HuH-7.5 (cell line): ENCODE results near the gene BMP2K.
"Not testable (repeated sequence)": the region's sequence is repeated elsewhere in the genome, so short reads cannot be mapped to it uniquely, and the experiment has no call there.

Source experiments
- DNase-seq: peaks from one replicate; pipeline ENCODE4 v3.0.0; 2011; ENCODE audit warnings: low spot score

Gene BMP2K

DNA sequence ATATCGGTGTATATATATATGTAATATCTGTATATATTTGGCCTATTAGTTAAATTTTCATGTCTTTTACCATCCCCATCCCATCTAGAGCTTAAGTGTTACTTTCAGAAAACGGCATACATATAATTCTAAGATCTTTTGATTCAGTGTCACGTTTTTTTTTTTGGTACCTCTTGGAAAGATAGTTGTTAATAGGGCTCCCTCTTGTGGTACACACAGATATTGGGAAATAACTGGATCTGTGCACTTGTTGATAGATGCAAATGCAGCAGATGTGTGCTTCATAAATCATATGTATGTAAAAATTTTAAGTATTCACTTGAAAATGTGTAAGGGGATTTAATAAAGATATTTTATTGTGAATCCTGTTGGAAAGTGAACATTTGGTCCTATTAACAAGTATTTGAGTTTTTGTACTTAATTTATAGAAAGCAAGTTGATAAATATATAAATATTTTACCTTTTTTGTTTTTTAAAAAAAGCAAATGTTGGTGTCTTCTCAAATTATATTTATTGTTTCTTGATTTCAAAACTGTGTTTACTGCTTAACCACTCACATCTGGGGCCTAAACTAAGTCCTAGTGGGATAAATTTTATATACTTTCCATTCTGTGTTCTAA, 88.4 kb downstream of the BMP2K start:
- DNase-seq = no peak

DNA sequence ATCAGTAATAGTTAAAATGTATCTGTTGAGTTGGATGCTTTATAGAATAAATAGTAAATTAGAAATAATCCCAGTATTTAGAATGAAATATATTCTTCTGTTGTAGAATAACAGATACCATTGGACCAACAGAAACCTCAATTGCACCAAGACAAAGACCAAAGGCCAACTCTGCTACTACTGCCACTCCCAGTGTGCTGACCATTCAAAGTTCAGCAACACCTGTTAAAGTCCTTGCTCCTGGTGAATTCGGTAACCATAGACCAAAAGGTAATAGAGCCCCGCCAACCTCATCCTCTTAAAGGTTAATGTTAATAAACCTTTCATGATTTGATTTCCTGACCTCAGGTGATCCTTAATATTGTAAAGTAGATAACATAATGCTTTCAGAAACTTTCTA, 89.3 kb downstream of the BMP2K start:
- DNase-seq = no peak

DNA sequence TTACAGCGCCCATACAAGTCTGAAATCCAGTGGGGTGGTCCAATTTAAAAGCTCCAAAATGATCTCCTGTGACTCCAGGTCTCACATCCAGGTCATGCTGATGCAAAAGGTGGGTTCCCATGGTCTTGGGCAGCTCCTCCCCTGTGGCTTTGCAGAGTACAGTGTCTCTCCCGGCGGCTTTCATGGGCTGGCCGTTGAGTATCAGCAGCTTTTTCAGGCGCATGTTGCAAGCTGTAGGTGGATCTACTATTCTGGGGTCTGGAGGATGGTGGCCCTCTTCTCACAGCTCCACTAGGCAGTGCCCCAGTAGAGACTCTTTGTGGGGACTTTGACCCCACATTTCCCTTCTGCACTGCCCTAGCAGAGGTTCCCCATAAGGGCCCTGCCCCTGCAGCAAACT, 92.6 kb downstream of the BMP2K start:
- DNase-seq = not testable (repeated sequence)

DNA sequence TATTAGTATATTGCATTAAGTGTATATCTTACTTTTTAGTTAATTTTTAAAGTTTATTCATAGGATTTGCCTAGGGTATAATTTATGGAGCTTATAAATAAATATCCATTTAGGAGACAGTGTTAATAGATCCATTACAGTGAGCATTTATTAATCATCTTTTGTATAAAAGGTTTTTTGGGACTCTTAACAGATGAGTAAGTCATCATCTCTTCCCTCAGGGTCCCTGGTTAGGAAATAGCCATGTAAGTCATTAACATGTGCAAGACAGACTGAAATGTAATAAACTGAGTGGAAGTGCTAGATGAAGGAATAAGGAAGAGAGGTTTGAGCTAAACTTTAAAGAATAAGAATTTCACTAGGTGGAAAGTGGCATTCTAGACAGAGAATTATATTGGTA, 93.9 kb downstream of the BMP2K start:
- DNase-seq = no peak

DNA sequence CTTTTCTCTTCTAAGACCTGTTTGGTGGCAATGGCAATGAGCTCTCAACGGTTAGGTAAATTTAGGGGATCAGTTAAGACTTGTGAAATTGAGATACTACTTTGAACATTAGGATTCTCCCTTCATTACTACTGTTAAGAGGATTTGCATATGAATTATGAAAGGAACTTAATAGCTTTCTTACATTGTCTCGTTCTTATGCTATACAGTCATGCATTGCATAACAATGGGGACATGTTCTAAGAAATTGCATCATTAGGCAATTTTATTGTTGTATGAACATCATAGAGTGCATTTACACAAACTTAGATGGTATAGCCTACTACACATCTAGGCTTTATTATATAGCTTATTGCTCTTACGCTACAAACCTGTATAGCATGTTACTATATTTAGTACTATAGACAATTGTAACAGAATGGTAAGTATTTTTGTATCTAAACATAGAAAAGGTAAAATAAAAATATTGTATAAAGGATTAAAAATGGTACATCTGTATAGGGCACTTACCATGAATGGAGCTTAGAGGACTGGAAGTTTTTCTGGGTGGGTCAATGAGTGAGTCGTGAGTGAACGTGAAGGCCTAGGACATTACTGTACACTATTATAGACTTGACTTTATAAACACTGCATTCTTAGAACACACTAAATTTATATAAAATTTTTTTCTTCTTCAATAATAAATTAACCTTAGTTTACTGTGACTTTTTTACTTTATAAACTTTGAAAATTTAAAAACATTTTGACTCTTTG, 100.6 kb downstream of the BMP2K start:
- no peak for DNase-seq

DNA sequence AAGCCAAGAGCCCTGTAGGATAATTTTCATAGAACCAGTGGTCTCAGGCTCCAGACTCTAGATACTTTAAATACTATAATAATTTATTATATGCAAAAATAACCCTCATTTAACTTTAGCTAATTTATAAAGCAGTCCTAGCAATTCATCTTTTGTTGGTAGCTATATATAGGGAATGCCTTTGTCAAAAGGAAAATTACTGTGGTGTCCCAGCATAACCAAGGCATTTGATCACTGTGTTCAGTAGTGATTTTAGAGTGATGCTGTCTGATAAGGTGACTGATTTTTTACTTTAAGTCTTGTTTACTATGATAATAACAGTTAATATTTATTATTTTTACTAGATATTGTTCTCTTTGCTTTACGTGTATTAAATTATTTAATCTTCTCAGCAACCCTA, 101.9 kb downstream of the BMP2K start:
- DNase-seq = no peak

DNA sequence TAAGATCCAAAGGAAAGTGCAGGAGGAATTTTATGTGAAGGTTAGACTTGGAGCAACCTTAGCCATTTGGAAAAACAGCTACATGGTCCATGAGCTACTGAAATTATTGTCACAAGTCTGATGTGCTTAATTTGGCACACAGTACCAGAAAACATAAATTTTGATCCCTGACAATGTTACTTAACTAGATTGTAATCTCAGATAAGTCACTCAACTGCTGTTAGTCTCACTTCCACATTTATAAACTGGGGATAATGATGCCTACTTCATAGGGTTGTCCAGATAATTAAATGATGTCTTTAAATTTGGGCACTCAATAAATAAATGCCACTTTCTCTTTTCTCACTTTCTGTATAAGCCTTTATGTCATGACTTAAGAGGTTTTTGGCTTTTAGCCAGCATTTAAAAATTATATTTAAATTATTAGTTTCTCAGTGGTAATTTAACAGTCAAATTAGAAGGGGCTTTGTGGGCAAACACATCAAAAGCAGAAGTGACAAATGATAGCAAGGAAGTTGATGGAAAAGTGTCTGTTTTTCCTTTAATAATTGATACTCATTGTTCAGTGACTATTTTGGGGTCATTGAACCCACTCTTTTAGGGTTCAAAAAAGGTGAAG, 104.8 kb downstream of the BMP2K start:
- DNase-seq = no peak

DNA sequence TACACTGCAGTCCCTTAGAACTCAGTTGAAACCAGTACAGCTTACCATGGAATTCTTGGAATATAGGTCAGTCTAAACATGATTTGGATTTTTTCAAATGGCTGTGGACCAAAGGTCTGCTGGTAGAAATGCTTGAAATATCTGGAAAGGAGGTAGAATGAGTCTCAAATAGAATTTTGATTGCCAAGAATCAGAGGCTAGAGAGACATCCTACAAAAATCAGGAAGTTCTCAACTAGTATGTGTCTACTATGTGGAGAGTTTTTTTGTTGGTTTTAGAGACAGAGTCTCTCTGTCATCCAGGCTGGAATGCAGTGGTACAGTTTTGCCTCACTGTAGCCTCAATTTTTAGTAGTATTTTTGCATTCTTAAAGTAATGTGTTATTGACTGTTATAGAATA, 109.4 kb downstream of the BMP2K start:
- no peak for DNase-seq

DNA sequence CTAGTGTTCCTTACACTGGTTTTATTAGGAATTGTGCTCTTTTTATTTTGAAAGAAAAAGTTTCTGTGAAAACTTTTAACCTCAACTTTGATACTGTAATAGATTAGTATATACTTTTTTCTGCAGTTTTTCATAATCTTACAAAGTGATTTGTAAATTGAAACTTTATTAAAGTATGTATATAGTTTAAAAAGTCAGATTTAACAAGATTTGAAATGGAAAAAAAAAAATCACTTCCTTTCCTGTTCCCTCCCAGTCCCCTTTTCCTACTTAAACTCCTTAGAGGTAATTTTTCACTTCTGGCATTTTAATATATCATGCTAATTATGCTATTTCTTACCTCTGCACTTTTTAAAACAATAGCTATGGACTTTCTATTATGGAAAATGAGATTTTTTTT, 113.8 kb downstream of the BMP2K start:
- DNase-seq = no peak

DNA sequence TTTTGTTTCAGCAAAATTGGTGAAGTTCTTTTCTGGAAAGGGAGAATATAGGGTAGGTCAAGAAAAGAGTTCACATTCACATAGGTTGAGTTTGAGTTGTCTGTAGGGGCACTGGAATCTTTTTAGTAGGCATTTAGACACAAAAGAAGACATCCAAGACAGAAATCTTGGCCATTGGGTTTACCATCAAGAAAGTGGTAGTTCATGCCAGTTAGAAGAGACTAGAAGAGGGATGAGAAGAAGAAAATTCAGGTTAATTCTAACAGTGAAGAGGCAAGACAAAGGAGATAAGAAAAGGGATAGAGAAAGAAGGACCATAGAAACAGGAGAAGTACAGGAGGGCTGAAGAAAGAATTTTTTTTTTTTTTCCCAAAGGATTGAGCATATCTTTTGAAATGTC, 123.2 kb downstream of the BMP2K start:
- no peak for DNase-seq

DNA sequence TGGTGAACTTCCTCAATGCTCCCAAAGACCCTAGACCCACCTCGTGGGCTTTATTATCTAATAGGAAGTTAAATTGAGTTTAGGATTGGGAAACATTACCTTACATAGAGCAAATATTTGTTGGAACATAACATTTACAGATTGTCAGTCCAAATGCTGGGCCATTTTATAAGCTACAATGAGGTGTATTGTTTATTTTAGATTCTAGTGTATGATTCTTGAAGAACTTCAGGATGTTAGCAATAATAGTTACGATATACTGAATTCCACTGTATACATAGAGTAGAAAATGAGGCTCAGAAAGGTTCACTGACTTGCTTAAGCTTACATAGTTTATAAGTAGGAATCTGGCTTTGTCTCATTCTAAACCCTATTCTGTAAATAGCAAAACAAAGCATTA, 125.7 kb downstream of the BMP2K start:
- no peak for DNase-seq

DNA sequence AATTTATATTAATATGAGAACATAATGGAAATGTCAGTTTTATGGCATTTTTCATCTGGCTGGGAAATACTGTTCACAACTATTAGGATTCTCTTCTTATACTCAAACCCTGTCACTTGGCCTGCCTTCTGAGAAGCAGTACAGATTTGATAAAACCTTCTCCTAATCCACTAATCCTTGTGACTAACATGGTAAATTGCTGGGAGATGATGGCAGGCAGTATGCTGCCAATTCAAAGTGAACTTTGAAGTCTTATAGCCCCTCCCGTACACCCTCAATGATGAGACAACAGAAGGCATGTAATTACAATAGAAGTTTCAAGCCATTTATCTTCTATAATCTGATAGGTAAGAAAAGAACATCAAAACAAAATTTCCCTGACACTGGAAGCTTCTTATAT, 126.1 kb downstream of the BMP2K start:
- DNase-seq = no peak

DNA sequence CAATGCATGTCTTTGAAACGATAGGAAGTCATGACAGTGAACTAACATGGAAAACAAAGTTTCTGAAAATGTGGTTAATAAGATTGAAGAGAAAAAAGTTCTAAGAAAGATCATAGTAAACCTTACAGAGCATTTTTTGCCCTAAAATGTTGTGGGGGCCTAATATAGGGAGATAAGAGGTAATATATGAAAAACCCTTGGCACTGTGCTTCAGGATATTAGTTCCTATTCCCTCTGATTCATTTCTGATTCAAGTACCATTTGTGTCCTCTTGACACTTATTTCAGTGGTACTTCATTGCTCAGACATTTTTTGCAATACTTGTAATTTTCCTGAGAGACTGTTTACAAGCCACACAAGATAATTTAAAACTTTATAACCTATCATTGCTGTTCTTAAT, 128.0 kb downstream of the BMP2K start:
- DNase-seq = no peak

DNA sequence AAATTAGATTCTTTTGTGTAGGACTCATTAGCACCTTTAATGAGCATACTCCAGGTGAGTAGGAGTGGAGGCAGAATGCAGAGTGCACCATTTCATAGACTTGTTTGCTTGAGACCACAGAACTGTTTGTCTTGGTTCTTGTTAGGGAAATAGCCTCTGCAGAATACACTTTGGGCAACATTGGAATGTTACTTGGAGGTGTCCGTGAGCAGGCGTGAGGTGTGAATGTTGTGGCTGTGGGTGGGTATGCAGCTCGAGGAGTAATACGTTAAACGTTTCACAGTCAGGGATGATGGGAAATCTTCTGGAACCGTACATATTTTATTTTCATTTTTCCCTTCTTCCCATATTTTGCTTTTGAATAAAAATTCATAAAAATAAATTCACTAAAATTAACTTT, 131.5 kb downstream of the BMP2K start:
- DNase-seq = no peak

DNA sequence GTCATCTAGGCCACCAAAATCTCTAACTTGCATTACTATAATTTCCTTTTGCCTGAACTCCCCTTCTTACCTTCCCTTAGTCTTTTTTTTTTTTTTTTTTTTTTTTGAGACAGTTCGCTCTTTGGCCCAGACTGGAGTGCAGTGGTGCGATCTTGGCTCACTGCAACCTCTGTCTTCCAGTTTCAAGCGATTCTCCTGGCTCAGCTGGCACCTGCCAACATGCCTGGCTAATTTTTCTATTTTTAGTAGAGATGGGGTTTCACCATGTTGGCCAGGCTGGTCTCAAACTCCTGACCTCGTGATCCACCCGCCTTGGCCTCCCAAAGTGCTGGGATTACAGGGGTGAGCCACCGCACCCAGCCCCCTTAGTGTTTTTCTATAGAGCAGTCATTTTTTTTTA, 132.8 kb downstream of the BMP2K start:
- DNase-seq = not testable (repeated sequence)

DNA sequence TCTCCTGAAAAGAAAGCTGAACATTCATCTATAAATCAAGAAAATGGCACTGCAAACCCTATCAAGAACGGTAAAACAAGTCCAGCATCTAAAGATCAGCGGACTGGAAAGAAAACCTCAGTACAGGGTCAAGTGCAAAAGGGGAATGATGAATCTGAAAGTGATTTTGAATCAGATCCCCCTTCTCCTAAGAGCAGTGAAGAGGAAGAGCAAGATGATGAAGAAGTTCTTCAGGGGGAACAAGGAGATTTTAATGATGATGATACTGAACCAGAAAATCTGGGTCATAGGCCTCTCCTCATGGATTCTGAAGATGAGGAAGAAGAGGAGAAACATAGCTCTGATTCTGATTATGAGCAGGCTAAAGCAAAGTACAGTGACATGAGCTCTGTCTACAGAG, 134.5 kb downstream of the BMP2K start:
- DNase-seq = no peak

DNA sequence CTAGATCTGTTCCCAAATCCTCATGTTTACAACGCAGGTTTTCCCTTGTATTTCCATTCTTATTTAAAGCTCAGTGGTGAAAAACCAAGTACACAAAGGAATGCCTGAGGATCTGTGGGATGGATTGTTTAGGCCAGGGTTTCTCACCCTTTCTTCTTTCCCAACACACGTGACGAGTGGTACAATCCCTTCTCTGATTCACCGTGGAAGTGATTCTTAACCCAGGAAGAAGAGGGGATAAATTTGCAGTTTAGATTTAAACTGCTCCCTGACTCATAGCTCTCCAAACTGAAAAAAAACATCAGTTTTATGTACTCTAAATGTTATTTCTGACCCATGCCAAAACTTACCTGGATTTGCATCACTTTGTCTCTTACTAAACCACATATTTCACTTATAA, 146.1 kb downstream of the BMP2K start:
- no peak for DNase-seq

DNA sequence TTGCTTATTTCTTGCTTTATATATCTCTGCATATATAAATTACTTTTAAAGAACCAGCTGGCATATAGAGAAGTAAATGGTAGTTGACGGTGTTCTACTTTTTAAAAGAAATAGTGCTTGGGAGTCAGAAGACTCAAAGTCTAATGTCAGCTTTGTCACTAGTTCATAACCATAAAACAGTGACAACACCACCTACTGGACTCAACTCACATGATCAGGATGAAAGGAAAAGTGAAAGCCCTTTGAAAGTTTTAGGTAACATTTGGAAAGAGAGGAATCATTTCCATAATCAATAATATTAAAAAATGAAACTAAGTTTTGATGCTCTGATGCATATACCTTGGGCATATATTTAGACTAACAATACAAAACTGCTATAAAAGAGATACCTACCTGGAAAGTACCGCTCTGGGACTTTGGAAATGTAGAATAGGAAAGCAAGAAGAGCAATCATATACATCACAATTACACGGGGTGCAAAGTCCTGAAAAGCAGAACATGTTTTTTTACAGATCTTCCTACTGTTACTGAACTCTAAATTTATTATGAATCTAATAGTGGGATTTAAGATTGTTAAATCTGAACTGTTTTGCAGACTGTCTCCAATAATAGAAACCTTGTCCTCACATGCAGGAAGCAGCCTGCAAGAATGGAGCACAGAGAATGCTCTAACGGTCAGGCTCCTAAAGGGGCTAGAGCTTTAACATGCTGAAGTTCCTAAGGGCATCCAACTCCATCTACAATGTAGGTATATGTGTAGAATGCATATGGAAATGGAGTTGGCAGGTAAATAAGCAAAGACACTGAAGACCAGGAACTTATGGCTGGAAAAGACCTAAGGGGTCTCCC, 147.5 kb downstream of the BMP2K start:
- no peak for DNase-seq

DNA sequence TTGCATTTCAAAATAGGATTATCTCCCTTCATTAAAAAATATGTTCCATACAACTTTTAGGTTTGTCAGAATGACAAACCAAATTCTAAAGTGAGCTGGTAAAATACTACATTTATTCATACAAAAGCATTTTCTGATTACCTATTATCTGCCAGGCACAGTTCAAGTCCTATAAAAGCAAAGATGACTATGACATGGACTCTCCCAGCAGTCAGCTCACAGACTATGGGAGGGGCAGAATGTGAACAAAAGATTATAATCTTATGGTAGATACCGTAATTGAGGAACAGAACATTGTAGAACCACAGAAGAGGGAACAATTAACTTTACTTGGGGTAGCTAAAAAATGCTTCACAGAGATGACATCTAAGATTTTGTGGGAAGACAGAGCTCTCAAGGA, 150.7 kb downstream of the BMP2K start:
- DNase-seq = no peak

DNA sequence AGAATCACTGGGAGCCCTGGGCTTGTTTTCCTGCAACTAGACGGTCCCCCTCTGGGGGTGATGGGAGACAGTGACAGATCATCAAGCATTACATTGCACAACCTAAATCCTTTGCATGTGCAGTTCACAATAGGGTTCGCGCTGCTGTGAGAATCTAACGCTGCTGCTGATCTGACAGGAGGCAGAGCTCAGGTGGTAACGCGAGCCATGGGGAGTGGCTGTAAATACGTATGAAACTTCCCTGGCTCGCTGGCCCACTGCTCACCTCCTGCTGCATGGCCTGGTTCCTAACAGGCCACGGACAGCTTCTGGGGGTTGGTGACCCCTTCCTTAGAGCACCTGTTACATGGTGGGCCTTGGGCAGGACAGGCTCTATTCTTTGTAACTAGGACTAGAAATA, 152.7 kb downstream of the BMP2K start:
- no peak for DNase-seq

DNA sequence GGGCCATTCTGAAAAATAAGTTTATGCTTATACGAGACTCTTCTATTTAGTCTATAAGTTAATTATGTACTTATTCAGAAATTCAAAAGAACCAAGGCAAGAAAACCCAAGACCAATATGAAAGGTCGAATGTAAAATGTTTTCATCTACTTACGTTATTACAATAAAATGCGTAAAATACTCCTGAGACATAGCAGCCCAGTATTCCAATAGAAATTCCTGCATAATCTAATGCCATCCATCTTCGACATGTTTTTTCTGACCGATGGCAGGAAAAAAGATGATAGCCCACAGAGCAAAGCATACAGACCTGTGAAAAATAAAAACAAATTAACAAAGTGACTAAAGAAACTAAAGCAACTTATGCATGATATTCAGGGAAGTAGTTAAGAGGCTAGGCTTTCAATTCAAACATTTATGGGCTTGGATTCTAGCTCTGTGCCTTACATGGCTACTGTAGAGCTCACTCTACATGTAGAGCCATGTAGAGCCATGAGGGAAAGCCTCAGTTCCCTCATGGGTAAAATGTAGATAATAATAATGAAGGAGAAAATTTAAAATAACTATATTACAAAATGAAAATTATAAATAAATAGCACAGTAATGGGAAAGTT, 154.0 kb downstream of the BMP2K start:
- DNase-seq = no peak

DNA sequence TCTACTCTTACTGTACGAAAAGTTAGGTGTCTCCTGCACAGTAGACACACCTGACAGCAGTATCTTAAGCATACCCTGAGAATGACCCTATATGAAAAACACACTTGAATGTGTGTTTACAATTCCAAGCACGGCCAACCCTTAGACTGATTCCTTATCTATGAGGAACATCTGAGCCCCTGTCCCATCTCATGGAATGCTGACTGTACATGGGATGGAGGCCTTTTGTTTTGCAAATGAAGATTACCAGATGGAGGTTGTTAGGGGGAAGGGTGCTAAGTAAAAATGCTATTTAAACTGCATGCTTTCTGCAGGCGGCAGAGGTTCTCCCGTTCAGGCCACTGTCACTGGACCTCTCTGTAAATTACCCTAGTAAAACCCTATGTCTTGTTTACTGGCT, 160.8 kb downstream of the BMP2K start:
- no peak for DNase-seq
